ENCODE measurements around the gene HAPLN2. TPM values are rescaled to one million over a fixed set of nuclear protein-coding genes. Genes with fewer than 3 reads are reported as not detected.

HAPLN2 gene
- total RNA-seq, 4 donors from 2014 or later: 0.18 TPM; not detected in 3

DNA sequence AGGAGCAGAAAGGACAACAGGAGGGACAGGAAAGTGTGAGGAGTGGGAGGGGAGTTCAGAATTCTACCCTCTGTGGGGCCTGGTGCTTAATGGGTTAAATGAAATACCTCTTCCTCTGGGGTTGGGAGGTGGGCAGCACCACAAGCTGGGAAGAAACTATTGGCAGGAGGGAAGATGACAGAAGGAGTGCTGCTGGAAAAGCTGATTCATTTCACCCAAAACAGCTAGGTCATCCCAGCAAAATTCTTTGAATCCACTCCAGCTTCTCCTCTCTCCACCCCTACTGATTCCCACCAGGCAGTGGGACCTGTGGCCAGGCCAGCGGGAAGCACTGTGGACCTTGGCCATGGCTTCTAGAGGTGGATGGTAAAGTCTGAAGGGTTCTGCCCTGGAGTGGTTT lies 35.5 kb downstream of the HAPLN2 start:
- Histone ChIP-seq H3K9me3 (no peaks in the 10 kb centered on the region), H3K36me3 (no peaks in the 10 kb centered on the region), H3K4me3 (no peak overlapping the region), H3K27ac (no peak overlapping the region), H3K27me3 (peaks cover 0 to 84% (median 0%) of the 10 kb centered on the region in 4 donors), H3K4me1 (peaks cover 19 to 29% (median 20%) of the 10 kb centered on the region in 3 donors)
- TF ChIP-seq, protein P1, sequence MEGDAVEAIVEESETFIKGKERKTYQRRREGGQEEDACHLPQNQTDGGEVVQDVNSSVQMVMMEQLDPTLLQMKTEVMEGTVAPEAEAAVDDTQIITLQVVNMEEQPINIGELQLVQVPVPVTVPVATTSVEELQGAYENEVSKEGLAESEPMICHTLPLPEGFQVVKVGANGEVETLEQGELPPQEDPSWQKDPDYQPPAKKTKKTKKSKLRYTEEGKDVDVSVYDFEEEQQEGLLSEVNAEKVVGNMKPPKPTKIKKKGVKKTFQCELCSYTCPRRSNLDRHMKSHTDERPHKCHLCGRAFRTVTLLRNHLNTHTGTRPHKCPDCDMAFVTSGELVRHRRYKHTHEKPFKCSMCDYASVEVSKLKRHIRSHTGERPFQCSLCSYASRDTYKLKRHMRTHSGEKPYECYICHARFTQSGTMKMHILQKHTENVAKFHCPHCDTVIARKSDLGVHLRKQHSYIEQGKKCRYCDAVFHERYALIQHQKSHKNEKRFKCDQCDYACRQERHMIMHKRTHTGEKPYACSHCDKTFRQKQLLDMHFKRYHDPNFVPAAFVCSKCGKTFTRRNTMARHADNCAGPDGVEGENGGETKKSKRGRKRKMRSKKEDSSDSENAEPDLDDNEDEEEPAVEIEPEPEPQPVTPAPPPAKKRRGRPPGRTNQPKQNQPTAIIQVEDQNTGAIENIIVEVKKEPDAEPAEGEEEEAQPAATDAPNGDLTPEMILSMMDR (IDR thresholded peaks at IDR 0.05): no peak
- no peak for TF ChIP-seq POLR2A (IDR thresholded peaks at IDR 0.05)
- no peak for DNase-seq
- WGBS, 2 donors: 40 to 60% methylated on average over 1 of the region's 1 CpG
- intact Hi-C loops (cut with DNase I): no loop called here

- DNase-seq: no peak
- H3K4me3 ChIP-seq: no peak overlapping the region
- no peaks in the 10 kb centered on the region for H3K36me3 ChIP-seq
- TF ChIP-seq, protein P1 (IDR thresholded peaks at IDR 0.05): no peak
- TF ChIP-seq POLR2A (IDR thresholded peaks at IDR 0.05): no peak
- H3K27ac ChIP-seq: no peak overlapping the region
- WGBS, 2 donors: 49 to 53% methylated on average over 2 of the region's 2 CpGs
- no peaks in the 10 kb centered on the region for H3K9me3 ChIP-seq
- H3K27me3 ChIP-seq: peaks cover 0 to 78% (median 0%) of the 10 kb centered on the region in 4 donors
- peaks cover 25 to 36% (median 25%) of the 10 kb centered on the region in 3 donors for H3K4me1 ChIP-seq
- intact Hi-C loops (cut with DNase I): no loop called here
Measured at GRCh38 chr1:156655151-156655903, 36.1 kb downstream of the HAPLN2 start.

DNA sequence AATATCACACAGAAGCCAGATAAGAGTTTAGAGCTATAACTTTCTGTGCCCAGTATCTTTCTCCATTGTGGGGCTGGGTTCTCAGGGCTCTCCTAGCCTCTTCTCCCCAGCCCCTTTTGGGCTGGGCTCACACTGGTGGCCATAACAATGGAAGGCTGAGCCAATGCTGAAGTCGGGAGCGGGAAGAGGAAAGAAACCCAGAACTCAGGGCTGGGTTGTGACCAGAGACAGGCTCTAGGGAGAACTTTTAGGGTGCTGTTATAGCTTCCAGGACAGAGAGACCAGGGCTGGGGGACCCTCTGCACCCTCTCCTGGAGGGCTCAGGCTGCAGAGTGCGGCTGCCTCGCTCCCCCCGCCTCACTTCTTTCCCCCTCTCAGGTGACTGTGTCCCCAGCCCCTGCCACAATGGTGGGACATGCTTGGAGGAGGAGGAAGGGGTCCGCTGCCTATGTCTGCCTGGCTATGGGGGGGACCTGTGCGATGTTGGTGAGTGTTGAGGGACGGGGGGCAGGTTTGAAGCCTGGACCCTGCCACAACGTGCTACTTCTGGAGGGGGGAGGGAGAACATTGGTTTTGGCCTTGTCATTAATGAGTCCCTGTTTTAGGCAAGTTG lies 36.8 kb downstream of the HAPLN2 start:
- DNase-seq: no peak
- Histone ChIP-seq H3K27ac (no peak overlapping the region), H3K27me3 (peaks cover 0 to 71% (median 0%) of the 10 kb centered on the region in 4 donors), H3K4me3 (no peak overlapping the region), H3K36me3 (no peaks in the 10 kb centered on the region), H3K9me3 (no peaks in the 10 kb centered on the region), H3K4me1 (peaks cover 31 to 42% (median 32%) of the 10 kb centered on the region in 3 donors)
- 68 to 77% methylated on average over 3 to 9 of the region's 9 CpGs for WGBS, 2 donors
- intact Hi-C loops (cut with DNase I): loop anchor here (2.0 kb wide), 1 partner anchor 29 kb away; no protein-coding TSS in a partner anchor
- TF ChIP-seq, protein P1 (IDR thresholded peaks at IDR 0.05): no peak
- no peak for TF ChIP-seq POLR2A (IDR thresholded peaks at IDR 0.05)

DNA sequence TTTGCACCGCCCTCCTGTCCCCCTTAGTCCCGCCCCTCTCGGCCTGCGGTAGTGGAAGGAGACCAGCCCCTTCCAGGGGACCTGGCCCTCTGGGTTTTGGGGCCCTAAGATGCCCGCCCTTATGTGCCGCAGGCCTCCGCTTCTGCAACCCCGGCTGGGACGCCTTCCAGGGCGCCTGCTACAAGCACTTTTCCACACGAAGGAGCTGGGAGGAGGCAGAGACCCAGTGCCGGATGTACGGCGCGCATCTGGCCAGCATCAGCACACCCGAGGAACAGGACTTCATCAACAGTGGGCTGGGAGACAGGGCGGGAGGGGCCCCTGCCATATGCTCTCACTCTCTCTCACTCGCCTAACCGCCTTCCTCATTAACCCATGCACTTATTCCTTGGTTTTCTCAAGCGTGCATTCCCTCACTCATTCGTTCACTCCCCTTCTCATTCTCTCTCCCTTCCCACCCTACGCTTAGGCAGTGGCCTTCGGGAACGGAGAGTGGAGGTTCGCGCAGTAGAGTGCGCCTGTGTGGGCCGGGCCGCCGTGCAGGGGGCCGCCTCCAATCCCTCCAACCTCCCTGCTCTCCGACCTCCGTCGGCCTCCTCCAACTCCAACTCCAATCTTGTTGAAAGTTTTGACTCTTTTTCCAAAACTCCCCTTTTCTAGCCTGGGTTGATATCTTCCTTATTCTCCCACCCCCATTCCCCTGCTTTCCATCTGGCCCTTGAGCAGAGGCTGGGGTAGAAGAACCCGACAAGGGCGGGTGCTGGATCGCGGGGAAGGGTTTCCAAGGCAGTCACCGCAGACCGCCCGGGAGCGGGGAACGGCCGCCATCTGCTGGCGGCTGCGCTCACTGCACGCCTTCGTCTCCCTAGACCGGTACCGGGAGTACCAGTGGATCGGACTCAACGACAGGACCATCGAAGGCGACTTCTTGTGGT lies 37.9 kb downstream of the HAPLN2 start:
- Histone ChIP-seq H3K4me1 (peaks cover 41 to 53% (median 42%) of the 10 kb centered on the region in 3 donors), H3K4me3 (peak overlapping the region; percentile 5 to 59 (median 24)), H3K27ac (no peak overlapping the region), H3K36me3 (no peaks in the 10 kb centered on the region), H3K9me3 (no peaks in the 10 kb centered on the region), H3K27me3 (peaks cover 0 to 60% (median 0%) of the 10 kb centered on the region in 4 donors)
- intact Hi-C loops (cut with DNase I): loop anchor here (2.0 kb wide), 1 partner anchor 30 kb away; no protein-coding TSS in a partner anchor
- no peak for DNase-seq
- TF ChIP-seq POLR2A (IDR thresholded peaks at IDR 0.05): no peak
- TF ChIP-seq, protein P1 (IDR thresholded peaks at IDR 0.05): peak; percentile 86 to 95 (median 92)
- 1 to 2% methylated on average over 39 to 44 of the region's 54 CpGs for WGBS, 2 donors

All from esophagus squamous epithelium (tissue), 5 donors.